ENCODE data around the gene LUZP1.

LUZP1 gene

GRCh38 chr1:23150742-23151141 is 17.9 kb downstream of the LUZP1 start:
- DNase-seq (ENCODE audit: low read depth): no peak

GRCh38 chr1:23150125-23150524 is 18.5 kb downstream of the LUZP1 start:
- no peak for DNase-seq (ENCODE audit: low read depth)

- DNase-seq (ENCODE audit: low read depth): no peak
Observed at GRCh38 chr1:23149114-23149513, 19.5 kb downstream of the LUZP1 start.

DNA sequence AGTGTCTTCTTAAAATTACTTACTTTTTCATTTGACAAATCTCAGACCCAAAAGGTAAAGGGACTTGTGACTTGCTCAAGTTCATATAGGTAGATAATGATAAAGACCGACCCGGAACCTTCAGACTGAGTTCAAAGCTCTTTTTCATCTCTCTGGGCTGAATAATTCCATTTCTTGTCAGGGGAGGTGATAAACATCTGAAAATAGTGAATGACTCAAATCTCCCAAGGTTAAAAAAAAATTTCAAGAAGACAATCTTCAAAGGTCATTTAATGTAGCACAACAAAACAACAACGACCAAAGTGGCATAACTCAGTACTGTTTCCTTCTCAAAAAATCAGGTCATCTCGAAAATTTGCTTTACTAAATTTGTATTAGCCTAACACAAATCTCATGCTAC is 20.6 kb downstream of the LUZP1 start:
- DNase-seq (ENCODE audit: low read depth): no peak

DNA sequence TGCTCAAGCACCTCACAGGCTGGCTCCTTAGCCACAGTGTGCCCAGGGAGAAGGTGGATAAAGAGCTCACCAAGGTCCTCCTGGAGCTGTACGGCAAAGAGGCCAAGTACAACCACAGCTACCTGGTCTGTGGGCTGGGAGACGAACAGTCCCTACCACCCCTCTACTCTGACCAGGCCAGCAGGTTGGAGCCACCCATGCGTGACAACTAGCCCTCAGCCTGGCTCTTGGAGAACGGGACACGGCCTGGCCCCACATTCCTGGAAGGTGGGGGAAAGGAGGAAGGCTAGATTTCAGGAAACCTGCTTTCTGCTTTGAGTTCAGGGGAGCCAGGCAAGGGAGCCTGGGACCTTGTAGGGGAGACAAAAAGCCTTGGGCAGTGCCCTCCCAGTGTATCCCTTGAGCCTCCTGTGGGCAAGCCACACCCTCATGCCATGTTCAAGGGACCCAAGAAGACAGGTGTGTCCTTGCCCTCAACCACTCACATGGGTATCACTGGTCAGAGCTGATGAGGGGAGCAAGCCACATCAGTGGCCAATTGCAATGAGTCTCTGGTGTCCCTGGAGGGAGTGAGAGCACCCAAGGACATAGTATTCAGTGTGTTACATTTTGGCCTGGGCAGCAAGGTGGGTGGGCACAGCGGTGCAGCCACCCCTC is 27.6 kb downstream of the LUZP1 start:
- DNase-seq (ENCODE audit: low read depth): no peak

DNA sequence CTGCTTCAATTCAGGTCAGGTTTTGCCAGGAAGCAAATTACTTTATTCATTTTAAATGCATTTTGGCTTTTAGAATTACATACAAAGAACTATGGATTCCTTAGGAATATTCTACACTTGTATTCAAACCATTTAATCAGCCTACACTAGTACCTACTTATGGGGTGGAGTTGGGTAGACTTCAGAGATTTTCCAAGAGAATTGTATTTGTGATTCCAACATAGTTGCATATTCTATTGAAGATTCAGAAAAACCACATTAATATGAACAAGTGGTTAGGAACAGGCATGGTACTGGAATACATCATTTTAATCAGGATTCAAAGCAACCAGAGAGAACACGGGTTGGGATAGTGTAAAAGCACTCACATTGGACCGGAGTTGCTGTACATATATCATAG is 33.4 kb downstream of the LUZP1 start:
- DNase-seq (ENCODE audit: low read depth): no peak

DNA sequence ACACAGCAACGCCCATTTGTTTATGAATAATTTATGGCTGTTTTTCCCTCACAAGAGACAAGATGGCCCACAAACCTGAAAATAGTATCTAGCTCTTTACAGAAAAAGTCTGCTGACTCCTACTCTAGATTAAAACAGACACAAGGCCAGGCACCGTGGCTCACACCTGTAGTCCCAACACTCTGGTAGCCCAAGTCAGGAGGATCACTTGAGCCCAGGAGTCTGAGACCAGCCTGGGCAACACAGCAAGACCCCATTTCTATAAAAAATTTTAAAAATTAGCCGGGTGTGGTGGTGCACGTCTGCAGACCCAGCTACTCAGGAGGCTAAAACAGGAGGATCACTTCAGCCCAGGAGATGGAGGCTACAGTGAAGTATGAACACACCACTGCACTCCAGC is 34.6 kb downstream of the LUZP1 start:
- no peak for DNase-seq (ENCODE audit: low read depth)

DNA sequence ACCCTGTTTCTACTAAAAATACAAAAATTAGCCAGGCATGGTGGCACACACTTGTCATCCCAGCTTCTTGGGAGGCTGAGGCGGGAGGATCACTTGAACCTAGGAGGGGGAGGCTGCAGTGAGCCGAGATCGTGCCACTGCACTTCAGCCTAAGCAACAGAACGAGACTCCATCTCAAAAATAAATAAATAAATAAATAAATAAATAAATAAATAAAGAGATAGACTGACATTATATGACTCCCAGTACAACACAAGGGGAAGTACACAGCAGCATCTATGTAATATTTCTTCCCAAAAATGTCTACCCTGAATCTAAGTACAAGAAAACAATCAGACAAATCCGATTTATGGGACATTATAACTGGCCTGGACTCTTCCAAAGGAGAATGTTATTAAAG is 35.1 kb downstream of the LUZP1 start:
- no peak for DNase-seq (ENCODE audit: low read depth)

DNA sequence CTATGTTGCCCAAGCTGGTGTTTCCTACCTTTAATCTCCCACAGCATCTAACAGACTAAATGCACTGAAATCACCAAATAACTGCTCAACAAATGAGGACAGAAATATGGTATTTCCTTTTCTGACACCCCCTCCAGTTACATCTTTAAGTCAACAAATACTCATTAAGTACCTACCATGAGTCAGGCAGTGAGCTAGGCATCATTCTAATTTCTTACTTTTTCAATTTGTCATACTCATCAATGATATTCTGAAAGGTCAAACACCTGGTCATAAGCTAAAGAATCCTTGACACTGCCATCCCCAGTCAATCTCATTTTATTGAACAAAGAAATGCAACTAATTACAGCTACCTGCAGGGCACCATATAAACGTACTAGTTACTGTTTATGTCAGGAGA is 36.6 kb downstream of the LUZP1 start:
- no peak for DNase-seq (ENCODE audit: low read depth)

DNA sequence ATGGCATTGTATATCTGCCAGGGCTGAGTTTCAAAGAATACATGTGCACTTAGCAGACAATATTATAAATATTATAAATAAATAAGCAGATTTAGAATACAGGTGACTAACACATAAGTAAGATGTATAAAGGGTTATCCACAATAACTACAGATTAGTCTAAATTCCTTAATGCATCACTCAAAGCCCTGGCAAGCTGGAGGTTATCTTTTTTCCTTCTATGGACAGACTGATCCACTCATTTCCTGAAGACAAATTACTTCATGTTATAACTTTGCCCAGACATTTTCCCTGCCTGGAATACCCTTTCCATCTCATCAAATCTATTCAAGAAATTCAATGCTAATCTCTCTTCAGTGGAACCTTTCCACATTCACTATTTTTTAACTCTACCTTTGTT is 38.8 kb downstream of the LUZP1 start:
- no peak for DNase-seq (ENCODE audit: low read depth)

DNA sequence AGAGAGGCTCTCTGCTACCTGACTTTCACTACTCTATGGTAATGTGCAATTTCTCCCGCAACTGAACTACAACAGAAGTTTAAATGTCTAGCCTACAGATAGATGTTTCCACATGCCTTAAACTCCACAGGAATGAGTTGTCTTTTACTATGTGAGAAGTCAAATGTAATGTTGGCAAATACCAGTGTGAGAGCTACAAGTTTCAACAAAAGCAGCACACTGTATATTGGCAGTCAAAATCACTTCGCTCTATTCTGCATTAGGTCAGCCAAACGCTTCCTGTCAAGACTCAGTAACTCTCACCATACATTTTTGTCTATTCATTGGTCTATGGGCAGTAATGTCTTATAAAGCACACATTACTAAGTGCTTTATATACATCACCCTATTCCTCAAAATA is 41.9 kb downstream of the LUZP1 start:
- DNase-seq (ENCODE audit: low read depth): no peak

- no peak for DNase-seq (ENCODE audit: low read depth)
Observed at GRCh38 chr1:23126200-23126599, 42.5 kb downstream of the LUZP1 start.

DNA sequence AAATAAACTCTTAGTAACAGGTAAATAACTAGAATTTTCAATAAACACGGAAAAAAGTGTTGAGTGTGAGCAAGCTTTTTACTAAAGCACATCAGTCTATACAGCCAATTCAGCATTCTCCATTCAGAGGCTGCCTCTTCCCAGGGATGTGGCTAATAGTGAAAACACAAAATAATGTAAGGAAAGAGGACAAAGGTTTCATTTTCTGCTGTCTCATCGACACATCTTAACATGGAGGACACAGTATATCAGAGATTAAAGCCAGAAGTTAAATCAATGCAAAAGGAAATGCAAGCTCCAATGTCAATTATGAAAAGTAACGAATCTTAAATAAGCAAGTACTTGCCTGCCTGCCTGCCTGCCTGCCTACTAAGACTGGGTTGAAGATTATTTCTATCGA is 43.2 kb downstream of the LUZP1 start:
- no peak for DNase-seq (ENCODE audit: low read depth)

DNA sequence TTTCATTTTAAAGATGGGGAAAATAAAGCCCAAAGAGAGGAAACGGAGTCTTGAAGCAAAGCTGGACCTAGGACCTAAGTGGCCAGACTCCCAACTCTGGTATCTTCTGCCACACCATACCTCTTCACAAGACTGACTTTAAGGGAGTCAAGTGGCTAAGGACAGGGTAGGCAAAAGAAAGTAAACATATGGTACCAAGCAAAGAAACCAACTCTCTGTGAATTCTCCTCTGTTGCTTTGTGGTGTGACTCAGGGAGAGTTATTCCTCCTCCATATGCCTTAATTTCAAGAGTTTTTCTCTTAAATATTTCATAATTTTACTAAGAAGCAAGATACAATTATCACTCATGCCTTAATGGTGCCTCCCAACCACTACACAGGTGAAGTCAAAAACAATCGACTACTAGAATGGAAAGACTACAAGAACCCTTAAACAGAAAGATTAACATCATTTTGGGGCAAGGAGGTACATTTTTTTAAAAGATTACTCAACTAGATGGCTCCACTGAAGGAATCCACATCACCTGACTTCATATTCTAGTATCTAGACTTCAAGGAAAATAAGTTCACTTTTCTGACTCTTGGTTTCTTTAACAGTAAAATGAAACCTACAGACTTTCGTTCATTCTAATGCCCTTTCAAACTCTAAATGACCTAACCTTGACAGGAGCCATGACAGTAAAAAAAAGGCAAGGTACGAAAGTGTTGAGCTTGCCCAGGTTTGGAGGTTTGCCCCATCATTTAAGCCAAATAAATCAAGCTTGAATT is 44.2 kb downstream of the LUZP1 start:
- no peak for DNase-seq (ENCODE audit: low read depth)

- DNase-seq (ENCODE audit: low read depth): no peak
Observed at GRCh38 chr1:23123528-23123927, 45.1 kb downstream of the LUZP1 start.

DNA sequence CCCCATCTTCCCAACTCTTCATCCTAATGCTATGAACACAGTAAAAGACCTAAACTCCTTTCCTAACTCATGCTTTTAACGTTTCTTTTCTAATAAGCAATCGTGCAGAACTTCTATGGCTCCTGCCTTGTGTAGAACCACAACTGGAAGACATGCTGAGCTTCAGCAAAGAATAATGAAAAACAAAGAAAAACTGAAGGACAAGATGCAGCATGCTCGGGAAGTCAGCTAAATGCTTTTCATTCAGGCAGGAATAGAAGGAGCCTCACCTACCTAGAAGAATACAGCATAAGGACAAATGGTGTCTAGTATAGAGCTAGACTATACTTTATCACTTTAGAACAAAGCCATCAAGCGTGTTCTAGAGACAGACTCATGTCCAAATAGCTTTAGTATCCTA is 45.9 kb downstream of the LUZP1 start:
- DNase-seq (ENCODE audit: low read depth): no peak

DNA sequence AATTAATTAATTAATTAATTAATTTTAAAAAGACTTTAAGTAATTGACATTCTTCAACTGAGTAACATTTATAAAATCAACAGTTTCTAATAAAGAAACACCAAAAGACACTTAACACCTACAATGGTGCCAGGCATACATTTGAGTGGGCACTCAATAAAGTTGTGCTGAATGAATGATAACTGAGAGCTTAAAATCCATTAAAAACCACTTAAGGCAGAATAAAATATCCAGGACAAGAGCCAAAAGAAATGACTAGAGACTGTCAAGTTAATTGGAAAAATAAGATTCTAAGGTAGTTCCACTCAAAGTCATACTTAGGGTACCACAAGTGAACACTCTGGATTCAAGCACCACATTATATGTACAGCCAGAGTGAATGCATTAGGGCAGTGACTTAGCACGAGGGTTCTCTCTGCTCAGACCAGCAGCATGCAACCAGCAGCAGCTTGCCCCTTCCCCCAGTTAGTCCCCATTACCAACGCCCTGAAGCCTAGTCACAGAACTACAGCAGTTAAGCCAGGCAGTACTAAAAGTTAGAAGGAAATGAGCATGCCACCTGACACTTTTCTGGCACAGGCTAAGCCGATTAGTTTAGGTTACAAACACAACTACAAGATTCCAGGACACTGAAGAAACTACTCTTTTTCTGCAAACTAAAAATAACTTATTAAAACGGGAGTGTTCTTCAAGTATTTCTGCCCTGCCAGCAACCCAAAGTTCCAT is 46.5 kb downstream of the LUZP1 start:
- DNase-seq (ENCODE audit: low read depth): no peak

DNA sequence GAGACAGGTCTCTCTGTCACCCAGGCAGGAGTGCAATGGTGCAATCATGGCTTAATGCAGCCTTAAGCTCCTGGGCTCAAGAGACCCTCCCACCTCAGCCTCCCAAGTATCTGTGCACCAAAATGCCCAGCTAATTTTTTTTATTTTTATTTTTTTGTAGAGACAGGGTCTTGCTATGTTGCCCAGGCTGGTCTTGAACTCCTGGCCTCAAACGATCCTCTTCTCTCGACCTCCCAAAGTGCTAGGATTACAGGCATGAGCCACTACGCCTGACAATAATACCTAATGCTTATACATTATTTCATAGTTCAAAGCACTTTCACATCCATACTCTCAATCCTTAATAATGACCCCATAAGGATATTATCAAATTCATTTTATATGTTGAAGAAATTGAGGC is 48.3 kb downstream of the LUZP1 start:
- DNase-seq (ENCODE audit: low read depth): no peak

DNA sequence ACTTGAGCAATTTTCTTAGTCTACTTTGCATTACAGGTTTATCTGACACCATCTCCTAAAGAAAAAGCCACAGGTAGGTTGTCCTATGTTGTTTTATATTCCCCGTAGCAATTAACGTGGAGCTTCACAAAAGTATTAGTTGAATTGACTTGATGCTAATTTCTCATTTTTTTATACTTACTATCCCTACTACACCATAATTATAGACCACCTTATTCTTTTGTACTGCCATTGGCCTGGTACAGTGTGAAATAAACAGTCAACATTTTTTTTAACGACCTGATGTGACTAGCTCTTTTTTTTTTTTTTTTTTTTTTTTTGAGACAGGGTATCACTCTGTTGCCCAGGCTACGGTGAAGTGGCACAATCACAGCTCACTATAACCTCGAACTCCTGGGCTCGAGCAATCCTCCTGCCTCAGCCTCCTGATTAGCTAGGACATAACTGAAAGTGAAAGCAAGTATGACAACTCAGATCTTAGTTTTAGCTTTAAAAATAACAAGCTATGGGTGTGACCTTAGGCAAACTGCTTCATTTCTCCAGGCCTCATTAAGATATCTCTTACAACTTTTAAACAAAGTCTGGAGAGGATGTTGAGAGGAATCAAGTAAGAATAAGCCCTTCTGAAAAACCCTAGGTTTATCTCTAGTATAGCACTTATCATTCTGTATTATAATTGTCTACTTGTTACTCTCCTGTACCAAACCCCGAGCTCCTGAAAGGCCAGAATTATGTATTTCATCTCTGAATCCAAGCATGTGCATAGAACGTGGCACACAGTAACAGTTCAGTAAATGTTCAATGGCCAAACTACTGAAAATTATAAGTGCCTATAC is 49.5 kb downstream of the LUZP1 start:
- peak; percentile 18 for DNase-seq (ENCODE audit: low read depth)

DNA sequence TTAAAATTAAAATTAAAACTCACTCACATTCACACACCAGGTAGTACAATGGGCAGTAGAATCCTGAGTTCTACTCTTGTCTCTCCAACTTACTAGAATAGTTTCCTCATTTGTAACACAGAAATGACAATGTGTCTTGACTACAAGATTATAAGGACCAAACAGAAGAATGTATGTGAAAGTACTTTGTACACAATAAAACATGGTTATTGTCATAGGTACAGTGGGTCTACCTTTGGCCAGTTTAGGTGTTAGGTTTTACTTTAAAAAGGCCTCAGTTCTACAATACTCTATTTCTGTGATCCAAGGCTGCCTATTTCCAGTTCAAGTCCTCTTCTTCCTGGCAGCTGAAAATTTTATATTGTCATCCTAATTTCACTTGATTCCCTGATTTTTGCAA is 50.2 kb downstream of the LUZP1 start:
- no peak for DNase-seq (ENCODE audit: low read depth)

DNA sequence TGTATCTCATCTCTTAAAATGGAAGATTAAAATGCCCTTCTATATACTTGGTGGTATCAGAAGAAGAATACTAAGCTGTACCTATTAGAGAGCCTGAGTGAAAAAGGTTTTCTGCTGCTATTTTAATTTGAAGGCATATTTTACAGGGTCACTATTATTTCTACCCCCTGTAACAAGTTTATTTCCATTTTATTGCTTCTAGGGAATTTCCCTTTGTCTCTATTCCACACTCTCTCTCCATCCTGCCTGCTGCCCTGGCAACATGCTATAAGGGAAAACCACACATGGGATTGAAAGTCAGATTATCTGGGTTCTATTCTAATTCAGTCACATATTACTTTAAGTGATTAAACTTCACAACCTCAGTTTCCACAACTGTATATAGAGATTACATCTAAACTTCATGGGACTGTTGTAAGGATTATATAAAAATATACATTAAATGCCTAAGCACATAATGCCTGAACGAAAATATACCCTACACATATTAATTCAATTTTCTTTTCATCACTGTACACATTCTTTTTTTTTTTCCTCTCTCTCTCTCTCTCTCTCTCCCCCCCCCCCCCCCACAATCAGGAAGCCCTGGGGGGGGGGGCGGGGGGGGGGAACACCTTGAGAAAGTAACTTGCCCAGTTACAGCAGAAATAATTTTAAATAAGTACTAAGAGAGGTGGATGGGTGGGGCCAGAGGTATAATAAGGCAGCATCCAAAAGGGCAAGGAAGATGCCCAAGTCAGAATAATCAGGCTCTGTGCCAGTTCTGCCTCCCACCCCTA is 51.5 kb downstream of the LUZP1 start:
- no peak for DNase-seq (ENCODE audit: low read depth)

Data from activated T-helper 9 cell treated with anti-CD3 and anti-CD28 coated beads, Interleukin-2, amount 50 U/mL, for 16 hours (primary cell).